PFSK-1 (cell line): ENCODE data around the gene NRCAM.

Experiments used
- POLR2AphosphoS5 ChIP-seq: IDR thresholded peaks from 2 replicates; pipeline ENCODE4 v1.6.1; 2012; ENCODE audit warnings: low read depth, mild to moderate bottlenecking, control low read depth, low read length, moderate library complexity
- REST ChIP-seq, 2 experiments: IDR thresholded peaks; 2 replicates each; pipeline versions ENCODE4 v1.6.1 to v1.8.0; 2011 to 2012; ENCODE audit warnings: low read depth in 2 of 2, low read length in 2 of 2, control low read depth in 1 of 2, inconsistent platforms in 1 of 2, mild to moderate bottlenecking in 1 of 2, moderate library complexity in 1 of 2; ENCODE audit not compliant: insufficient read depth in 1 of 2
- SIN3A ChIP-seq: IDR thresholded peaks from 2 replicates; pipeline ENCODE4 v1.6.1; 2012; ENCODE audit warnings: mild to moderate bottlenecking, low read length, moderate library complexity, borderline replicate concordance; ENCODE audit not compliant: insufficient read depth
- TAF1 ChIP-seq: IDR thresholded peaks from 2 replicates; pipeline ENCODE4 v1.6.1; 2012; ENCODE audit warnings: low read length, control low read depth, borderline replicate concordance; ENCODE audit not compliant: insufficient read depth

GRCh38 chr7:108314551-108314950 lies 141.7 kb downstream of the NRCAM start:
- no peak for TF ChIP-seq SIN3A
- no peak for TF ChIP-seq REST (IDR thresholded peaks at IDR 0.05; ENCODE audit: insufficient read depth in 1 of 2, low read depth in 2 of 2, low read length in 2 of 2)
- TF ChIP-seq POLR2AphosphoS5, result no peak
- TF ChIP-seq TAF1, result no peak
